HG03095 (cell line): Measurements from ENCODE around the gene MX1.

Source experiments
- ATAC-seq: cut with Tn5 transposase; IDR thresholded peaks from one replicate; pipeline ENCODE4 v1.9.1; 2021; ENCODE audit warnings: moderate library complexity; ENCODE audit not compliant: unreplicated experiment

The MX1 gene

GRCh38 chr21:41458559-41458958, 32.5 kb downstream of the MX1 start:
- ATAC-seq: no peak

GRCh38 chr21:41459884-41460534, 34.0 kb downstream of the MX1 start:
- no peak for ATAC-seq

GRCh38 chr21:41460578-41461527, 34.8 kb downstream of the MX1 start:
- ATAC-seq: peak; percentile 78

DNA sequence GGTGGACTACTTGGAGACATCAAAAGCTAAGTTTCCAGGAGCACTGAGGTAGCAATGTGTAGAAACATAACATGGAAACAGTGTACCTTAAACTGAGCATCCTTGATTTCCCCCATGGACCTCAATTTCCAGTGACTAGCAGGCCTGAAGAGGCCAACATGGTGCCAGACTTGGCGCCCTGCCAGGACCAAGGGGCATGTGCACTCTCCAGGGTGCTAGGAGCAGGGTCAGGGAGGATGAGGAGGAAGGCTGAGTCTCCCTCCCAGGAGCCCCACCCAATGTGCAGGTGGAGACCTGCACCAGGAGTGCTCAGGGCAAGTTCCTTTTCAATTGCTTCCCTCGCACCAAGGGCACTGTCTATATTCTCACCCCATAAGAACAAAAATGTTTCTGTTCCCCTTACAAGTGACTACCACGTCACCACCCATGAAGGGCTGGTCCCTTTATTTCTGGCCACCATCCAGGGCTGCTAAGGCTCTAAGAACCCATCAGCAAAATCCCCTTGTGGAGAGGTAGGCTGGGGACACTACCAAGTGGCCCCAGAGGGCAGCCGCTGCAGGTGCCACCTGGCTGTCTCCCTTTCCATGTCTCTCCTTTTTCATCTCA, 39.2 kb downstream of the MX1 start:
- ATAC-seq: no peak

GRCh38 chr21:41466024-41466820, 40.2 kb downstream of the MX1 start:
- ATAC-seq: no peak

GRCh38 chr21:41470054-41470453, 44.0 kb downstream of the MX1 start:
- no peak for ATAC-seq

DNA sequence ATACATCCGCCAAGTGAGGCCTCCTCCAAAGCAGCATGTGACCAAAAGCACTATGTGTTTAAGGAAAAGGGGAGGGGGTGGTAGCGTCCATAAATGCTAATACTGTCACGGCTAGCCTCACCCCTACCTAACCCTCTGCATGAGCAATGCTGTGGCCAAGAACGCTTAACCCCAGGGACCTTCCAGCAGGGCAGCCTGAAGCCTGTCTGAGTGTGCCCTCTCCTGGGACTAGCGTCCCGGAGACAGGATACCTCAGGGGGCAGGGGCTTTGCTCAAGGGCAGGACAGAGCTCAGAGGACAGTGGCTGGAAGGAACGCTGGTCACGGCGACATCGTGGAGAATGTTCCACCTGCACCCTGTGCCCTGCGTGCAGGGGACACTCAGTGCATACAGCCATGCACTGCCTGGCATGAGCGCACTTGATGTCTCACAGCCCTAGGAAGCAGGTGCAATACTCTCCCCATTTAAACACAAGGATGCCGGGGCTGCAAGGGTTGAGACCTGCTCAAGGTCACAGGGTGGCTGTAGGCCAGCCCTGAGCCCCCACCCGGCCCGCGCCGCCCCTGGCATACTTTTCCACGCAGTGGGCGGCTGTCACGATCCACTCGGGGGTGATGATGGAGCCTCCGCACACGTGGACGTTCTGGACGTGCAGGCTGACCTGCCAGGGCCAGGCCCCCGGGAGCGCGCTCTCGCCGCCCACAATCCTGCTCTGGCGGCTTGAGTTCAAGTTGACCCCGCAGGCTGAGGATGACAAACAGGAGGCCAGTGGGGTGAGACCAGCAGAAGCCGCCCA, 46.9 kb downstream of the MX1 start:
- ATAC-seq: no peak

DNA sequence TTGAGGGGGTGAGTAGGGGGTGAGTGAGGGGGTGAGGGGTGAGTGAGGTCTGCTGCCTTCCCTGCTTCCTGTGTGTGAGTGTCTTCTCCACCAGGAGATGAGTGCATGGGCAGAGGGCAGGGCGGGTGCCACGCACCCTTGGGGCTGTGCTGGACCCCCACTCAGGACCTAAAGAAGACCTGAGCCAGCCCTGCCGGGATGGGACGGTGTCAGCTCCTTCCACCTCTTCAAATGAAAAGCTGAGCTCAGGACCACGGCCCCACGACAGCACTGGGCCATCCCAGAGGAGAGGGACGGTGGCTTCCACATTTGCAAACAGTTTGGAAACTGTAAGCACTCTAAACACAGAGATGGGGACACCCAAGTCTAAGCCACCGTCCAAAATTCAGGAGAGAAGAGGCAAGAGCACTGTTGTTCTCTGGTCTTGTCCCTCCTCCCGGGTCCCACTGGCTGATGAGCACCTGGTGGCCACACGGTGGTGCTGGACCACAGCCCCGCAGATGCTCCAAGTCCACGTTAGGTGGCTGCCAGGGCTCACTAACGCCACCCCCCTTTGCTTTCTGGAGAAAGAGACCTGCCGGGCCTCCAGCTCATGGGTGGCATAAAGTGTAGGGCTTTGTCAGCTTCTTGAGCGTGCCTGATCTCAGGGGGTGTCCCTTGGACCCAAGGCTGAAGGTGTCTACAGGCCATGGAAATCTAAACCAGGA, 49.8 kb downstream of the MX1 start:
- ATAC-seq: no peak

- ATAC-seq: no peak
Measured at GRCh38 chr21:41477641-41478318, 51.7 kb downstream of the MX1 start.

GRCh38 chr21:41478319-41479177, 52.5 kb downstream of the MX1 start:
- ATAC-seq: no peak

GRCh38 chr21:41479686-41480085, 53.6 kb downstream of the MX1 start:
- no peak for ATAC-seq

DNA sequence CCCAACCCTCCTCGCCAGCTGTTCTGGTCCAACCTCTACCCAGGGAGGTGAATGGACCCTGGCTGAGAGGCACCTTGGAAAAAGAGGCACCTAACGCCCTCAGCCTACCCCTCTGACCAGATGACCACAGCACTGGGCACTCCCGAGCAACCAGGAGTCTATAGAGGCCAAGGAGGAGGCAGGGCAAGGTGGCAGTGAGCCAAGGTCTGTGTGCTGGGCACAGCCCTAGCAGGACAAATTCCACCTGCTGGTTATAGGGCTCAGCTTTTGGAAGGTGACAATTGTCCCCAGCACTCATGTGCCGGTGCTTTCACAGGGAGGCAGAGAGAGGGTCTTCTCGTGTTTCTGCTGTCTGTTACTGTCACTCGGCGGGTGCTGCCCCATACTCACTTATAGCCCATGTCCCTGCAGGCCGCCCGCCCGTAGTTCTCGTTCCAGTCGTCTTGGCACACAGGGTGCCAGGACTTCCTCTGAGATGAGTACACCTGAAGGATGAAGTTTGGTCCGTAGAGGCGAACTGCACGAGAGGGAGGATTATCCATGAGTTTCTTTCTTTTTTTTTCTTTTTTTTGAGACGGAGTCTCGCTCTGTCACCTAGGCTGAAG, 54.1 kb downstream of the MX1 start:
- no peak for ATAC-seq

GRCh38 chr21:41481191-41481590, 55.2 kb downstream of the MX1 start:
- no peak for ATAC-seq

DNA sequence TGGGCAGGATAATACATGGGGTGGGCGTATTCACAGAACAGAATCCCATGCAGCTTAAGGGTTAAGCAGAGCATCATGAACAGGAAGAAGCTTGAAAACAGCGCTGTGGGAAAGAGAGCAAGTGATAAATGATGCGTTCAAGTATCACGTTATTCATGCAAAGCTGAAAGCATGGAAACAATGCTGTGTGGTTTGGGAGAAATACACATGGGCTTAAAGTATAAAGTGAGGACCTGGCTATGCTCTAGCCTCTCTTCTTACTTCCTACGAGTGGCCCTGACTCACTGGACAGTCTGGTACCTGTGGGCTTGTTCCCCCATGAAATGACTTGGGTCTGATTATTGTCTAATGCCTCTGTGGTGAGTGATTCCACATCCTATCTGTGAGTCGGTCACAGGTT, 56.3 kb downstream of the MX1 start:
- no peak for ATAC-seq

- ATAC-seq: no peak
Measured at GRCh38 chr21:41482980-41483379, 56.9 kb downstream of the MX1 start.

DNA sequence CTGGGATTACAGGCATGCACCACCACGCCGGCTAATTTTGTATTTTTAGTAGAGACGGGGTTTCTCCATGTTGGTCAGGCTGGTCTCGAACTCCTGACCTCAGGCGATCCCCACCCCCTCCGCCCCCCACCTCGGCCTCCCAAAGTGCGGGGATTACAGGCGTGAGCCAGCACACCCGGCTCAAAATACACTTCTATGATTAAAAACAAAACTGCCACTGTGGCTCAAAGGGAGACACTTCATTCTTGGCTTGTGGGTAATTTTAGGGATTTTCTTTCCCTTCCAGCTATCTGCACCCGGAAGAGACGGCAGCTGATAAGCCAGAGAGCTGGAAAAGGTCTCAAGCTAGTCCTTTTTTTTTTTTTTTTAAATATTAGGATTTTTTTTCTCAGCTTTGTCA, 57.4 kb downstream of the MX1 start:
- no peak for ATAC-seq

DNA sequence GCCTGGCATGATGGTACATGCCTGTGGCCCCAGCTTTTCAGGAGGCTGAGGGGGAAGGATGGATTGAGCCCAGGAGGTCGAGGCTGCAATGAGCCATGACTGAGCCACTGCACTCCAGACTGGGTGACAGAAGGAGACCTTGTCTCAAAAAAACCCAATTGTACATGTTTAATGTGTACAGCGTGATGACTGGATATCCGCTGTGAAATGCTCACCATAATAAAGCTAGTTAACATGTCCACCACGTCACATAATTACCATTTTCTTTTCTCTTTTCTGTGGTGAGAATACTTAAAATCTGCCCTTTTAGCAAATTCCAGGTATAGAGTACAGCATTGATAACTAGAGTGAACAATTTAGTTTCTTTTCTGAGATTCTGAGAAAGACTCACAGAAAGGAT, 57.9 kb downstream of the MX1 start:
- ATAC-seq: no peak

GRCh38 chr21:41487082-41487481, 61.0 kb downstream of the MX1 start:
- ATAC-seq: no peak
